Measurements from ENCODE around the gene TTN.

DNA sequence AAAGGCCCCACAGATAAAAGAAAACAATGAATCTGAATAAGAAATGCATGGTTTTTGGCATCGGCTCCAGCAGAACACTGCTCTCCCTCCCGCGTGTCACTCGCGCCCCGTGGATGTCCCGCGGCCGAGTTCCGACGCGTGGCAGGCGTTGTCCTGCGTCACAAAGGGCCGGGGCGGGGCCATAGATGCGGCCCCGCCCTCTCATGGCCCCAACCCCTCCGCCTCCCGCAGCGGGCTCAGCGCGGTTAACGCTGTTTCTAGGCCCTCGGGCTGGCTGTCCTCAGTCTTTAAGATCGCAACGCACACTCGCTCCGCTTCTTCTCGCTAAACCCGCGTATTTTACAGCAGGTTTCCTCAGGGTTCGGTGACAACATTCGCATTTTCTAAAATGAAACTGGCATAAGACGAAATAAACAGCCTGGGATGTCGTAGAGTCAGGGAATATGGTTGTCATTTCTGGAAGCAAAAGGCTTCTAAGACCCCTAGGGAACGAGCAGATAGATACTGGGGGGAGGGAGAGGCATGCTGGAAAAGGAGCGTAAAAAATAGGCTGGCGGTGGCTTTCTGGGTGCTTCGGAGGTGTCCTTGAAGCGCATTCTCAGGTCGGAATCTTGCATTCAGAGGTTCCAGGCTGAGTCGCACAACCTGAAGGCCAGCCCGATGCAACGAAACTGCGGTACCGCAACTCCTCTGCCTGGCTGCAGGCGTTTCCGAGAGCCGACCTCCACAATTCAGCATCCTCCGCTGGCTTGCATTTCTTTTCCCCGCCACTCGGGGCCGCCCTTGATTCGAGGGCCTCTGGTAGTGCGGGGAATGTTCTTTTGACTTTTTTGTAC is 328.6 kb downstream of the TTN start, which contains the start of gene FKBP7:
- TF ChIP-seq CTCF (IDR thresholded peaks at IDR 0.05) = peak; percentile 62 to 77 (median 68)
- TF ChIP-seq POLR2A (IDR thresholded peaks at IDR 0.05) = peak in 2 of 4 donors; percentile 65 to 74

Measured in esophagus squamous epithelium (tissue), 4 donors.